Activated CD8-positive, alpha-beta T cell treated with anti-CD3 and anti-CD28 coated beads for 36 hours (primary cell): ENCODE measurements around the gene RBM17. TPM values are rescaled to one million over a fixed set of nuclear protein-coding genes. Genes with fewer than 3 reads are reported as not detected.

Experiments
- ATAC-seq: fragments of 200-7000 bp; cut with Tn5 transposase; one replicate; pipeline ENCODE4 v1.10.0; 2021; ENCODE audit warnings: mild to moderate bottlenecking, moderate library complexity
- CTCF ChIA-PET: fragments of 350-600 bp; sonication (Branson Sonifier 250); formaldehyde crosslinking; loops from one replicate; lab custom pipeline; 2021; ENCODE audit warnings: antibody characterized with exemption; lab: Charles Lee
- POLR2A ChIA-PET: fragments of 350-600 bp; sonication (Branson Sonifier 250); formaldehyde crosslinking; loops from one replicate; lab custom pipeline; 2021; ENCODE audit warnings: antibody characterized with exemption; lab: Charles Lee
- DNase-seq: peaks from one replicate; pipeline ENCODE4 v3.0.0-alpha.2; 2020
- H3K27ac Mint-ChIP-seq: one replicate; pipeline ENCODE4 v1.8.0; 2021; ENCODE audit warnings: mild to moderate bottlenecking, mixed read lengths
- H3K27me3 Mint-ChIP-seq: one replicate; pipeline ENCODE4 v1.8.0; 2021; ENCODE audit warnings: mixed read lengths
- H3K36me3 Mint-ChIP-seq: one replicate; pipeline ENCODE4 v1.8.0; 2021; ENCODE audit warnings: low read depth, mixed read lengths
- H3K4me1 Mint-ChIP-seq: one replicate; pipeline ENCODE4 v1.8.0; 2021; ENCODE audit warnings: low read depth, mixed read lengths
- H3K4me3 Mint-ChIP-seq: one replicate; pipeline ENCODE4 v1.8.0; 2021; ENCODE audit warnings: mild to moderate bottlenecking, moderate library complexity, mixed read lengths
- H3K9me3 Mint-ChIP-seq: one replicate; pipeline ENCODE4 v1.8.0; 2021; ENCODE audit warnings: mixed read lengths
- CTCF ChIP-seq: fragments of 200-600 bp; IDR thresholded peaks from one replicate; pipeline ENCODE4 v1.8.0; 2022; ENCODE audit warnings: antibody characterized with exemption, mild to moderate bottlenecking
- intact Hi-C: fragments of 100-400 bp; cut with micrococcal nuclease; formaldehyde crosslinking; loops from one replicate; pipeline ENCODE4 v1.10.0; 2022
- total RNA-seq, 2 experiments: library from RNA; stranded (reverse); gene quantifications; one replicate each; pipeline ENCODE4 v1.2.3, GENCODE V29; 2021

RBM17 gene
- total RNA-seq, 2 experiments from 2014 or later = 284 to 285 TPM

- peak overlapping the region; percentile 2 for H3K27ac Mint-ChIP-seq
- peak overlapping the region; percentile 1 for H3K4me3 Mint-ChIP-seq
Measured at GRCh38 chr10:6148251-6148701, 59.4 kb downstream of the RBM17 start.

GRCh38 chr10:6148908-6149307, 60.1 kb downstream of the RBM17 start:
- intact Hi-C loops = no loop called here
- H3K27me3 Mint-ChIP-seq = no peaks in the 10 kb centered on the region
- H3K27ac Mint-ChIP-seq = peak overlapping the region; percentile 2
- H3K36me3 Mint-ChIP-seq = peaks cover 43% of the 10 kb centered on the region
- ChIA-PET POLR2A (interaction anchor here (0.6 to 2.5 kb wide), 2 partner anchors 11 to 58 kb away, joined by 4 to 17 read pairs; no protein-coding TSS in a partner anchor), CTCF (interaction anchor here (1.0 to 4.6 kb wide), 6 partner anchors 12 to 258 kb away, joined by 3 to 33 read pairs (median 5); partner anchors contain the start of gene PFKFB3)
- ATAC-seq = no peak
- no peaks in the 10 kb centered on the region for H3K9me3 Mint-ChIP-seq
- no peak for TF ChIP-seq CTCF
- DNase-seq = peak; percentile 71
- H3K4me1 Mint-ChIP-seq = peaks cover 57% of the 10 kb centered on the region
- no peak overlapping the region for H3K4me3 Mint-ChIP-seq

More at GRCh38 chr10:6148251-6148701, 59.4 kb downstream of the RBM17 start:
- intact Hi-C loops = no loop called here
- DNase-seq (peak; percentile 52), ATAC-seq (no peak)
- peaks cover 39% of the 10 kb centered on the region for H3K36me3 Mint-ChIP-seq
- no peaks in the 10 kb centered on the region for H3K9me3 Mint-ChIP-seq
- no peaks in the 10 kb centered on the region for H3K27me3 Mint-ChIP-seq
- peaks cover 61% of the 10 kb centered on the region for H3K4me1 Mint-ChIP-seq
- CTCF ChIA-PET = interaction anchor here (0.8 to 3.2 kb wide), 6 partner anchors 12 to 259 kb away, joined by 3 to 15 read pairs (median 3); partner anchors contain the start of gene PFKFB3
- POLR2A ChIA-PET = interaction anchor here (0.6 to 2.5 kb wide), 10 partner anchors 10 to 230 kb away, joined by 3 to 17 read pairs (median 3); no protein-coding TSS in a partner anchor
- no peak for TF ChIP-seq CTCF

- Mint-ChIP-seq H3K4me1 (peaks cover 51% of the 10 kb centered on the region), H3K27ac (peak overlapping the region; percentile 63), H3K4me3 (peak overlapping the region; percentile 15), H3K36me3 (peaks cover 36% of the 10 kb centered on the region), H3K27me3 (no peaks in the 10 kb centered on the region), H3K9me3 (no peaks in the 10 kb centered on the region)
- TF ChIP-seq CTCF = peak; percentile 64
- CTCF ChIA-PET = interaction anchor here (0.7 to 4.6 kb wide), 27 partner anchors 8 to 255 kb away, joined by 3 to 33 read pairs (median 4); partner anchors contain the start of gene PFKFB3
- POLR2A ChIA-PET = interaction anchor here (0.6 to 1.9 kb wide), 11 partner anchors 8 to 262 kb away, joined by 3 to 5 read pairs (median 3); no protein-coding TSS in a partner anchor
- DNase-seq = peak; percentile 70
- intact Hi-C loops = no loop called here
- peak; percentile 78 for ATAC-seq
Measured at GRCh38 chr10:6151087-6151977, 62.5 kb downstream of the RBM17 start.

- no peak overlapping the region for H3K27ac Mint-ChIP-seq
- no peaks in the 10 kb centered on the region for H3K9me3 Mint-ChIP-seq
- H3K27me3 Mint-ChIP-seq = no peaks in the 10 kb centered on the region
- peaks cover 30% of the 10 kb centered on the region for H3K4me1 Mint-ChIP-seq
- H3K36me3 Mint-ChIP-seq = peaks cover 19% of the 10 kb centered on the region
- no peak for TF ChIP-seq CTCF
- H3K4me3 Mint-ChIP-seq = no peak overlapping the region
- ATAC-seq = no peak
- ChIA-PET POLR2A (interaction anchor here (1.0 to 1.8 kb wide), 4 partner anchors 9 to 68 kb away, joined by 3 to 7 read pairs (median 4); no protein-coding TSS in a partner anchor), CTCF (interaction anchor here (1.0 to 2.9 kb wide), 3 partner anchors 9 to 248 kb away, joined by 3 to 13 read pairs (median 3); no protein-coding TSS in a partner anchor)
- intact Hi-C loops = no loop called here
- no peak for DNase-seq
Measured at GRCh38 chr10:6153845-6154244, 65.0 kb downstream of the RBM17 start.
